Measurements from ENCODE around the gene PLEKHD1. TPM values are rescaled to one million over a fixed set of nuclear protein-coding genes. Genes with fewer than 3 reads are reported as not detected.

The PLEKHD1 gene
- total and polyA plus RNA-seq, 9 of the 15 experiments (the other 6 are each of a cell fraction or from before 2014, with no cell fraction given), result not detected

DNA sequence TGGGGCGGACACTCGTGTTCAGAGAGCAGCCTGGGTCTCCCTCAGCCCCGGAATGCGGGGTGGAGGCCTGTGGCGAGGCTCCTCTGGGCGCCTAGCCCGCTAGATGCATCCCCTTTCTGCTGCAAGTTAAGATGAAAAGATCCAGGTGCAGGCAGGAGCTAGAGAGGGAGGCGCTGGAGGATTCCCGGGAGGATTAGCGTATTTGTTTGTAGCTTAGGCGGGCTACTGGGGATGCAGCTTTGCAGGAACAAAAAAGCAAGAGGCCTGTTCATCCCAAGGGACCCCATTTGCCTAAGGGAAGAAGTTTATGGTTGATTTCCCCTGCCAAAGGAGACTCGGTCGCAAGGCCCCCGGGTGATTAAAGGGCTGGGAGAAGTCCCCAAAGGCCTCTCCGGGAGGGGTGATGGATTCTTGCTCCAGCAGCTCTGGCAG is 89.3 kb downstream of the PLEKHD1 start:
- Histone ChIP-seq H2AFZ (ENCODE audit: low read depth, low read length) (no peak overlapping the region), H3K9ac (ENCODE audit: insufficient read depth in 1 of 2, low read depth in 2 of 2, low read length in 2 of 2) (no peak overlapping the region), H4K20me1 (replicated peaks; ENCODE audit: control insufficient read depth, insufficient read depth, low read length) (no peaks in the 10 kb centered on the region), H3K4me2 (ENCODE audit: insufficient read depth, low read length) (no peak overlapping the region), H3K4me3 (no peak overlapping the region), H3K36me3 (ENCODE audit: control insufficient read depth, insufficient read depth, low read length) (no peaks in the 10 kb centered on the region), H3K27me3 (ENCODE audit: control insufficient read depth in 2 of 2, insufficient read depth in 2 of 2, low read length in 2 of 2) (peaks cover 0 to 30% of the 10 kb centered on the region in 2 experiments; a peak in 3 of 5 replicates), H3K9me3 (replicated peaks; ENCODE audit: control insufficient read depth, insufficient read depth, low read depth, low read length) (no peaks in the 10 kb centered on the region), H3K9me1 (ENCODE audit: control insufficient read depth, insufficient read depth, low read length) (no peaks in the 10 kb centered on the region), H3K4me1 (replicated peaks in 1 of 2; ENCODE audit: control insufficient read depth in 2 of 2, insufficient read depth in 2 of 2, low read length in 2 of 2) (peaks cover 0 to 17% of the 10 kb centered on the region in 2 experiments; a peak in 2 of 5 replicates), H3K27ac (ENCODE audit: extremely low read depth, low read depth, low read length) (no peak overlapping the region), H3K79me2 (ENCODE audit: control insufficient read depth, insufficient read depth, low read length) (no peaks in the 10 kb centered on the region)
- WGBS (ENCODE audit: insufficient coverage, low coverage, missing lambda C conversion rate), result 21% methylated on average over 11 of the region's 15 CpGs
- ChIA-PET POLR2A (no interaction called here), CTCF (ENCODE audit: low intra/inter-chr PET ratio) (interaction anchor here (1.2 kb wide), 1 partner anchor 153 kb away, joined by 3 read pairs; no protein-coding TSS in a partner anchor)
- no peak for ATAC-seq
- no peak for DNase-seq (ENCODE audit: extremely low read depth in 1 of 4, low spot score in 3 of 4)
- no peak for TF ChIP-seq ZNF23 (CRISPR knock-in tag; IDR thresholded peaks at IDR 0.05)
- TF ChIP-seq IFI16 (CRISPR knock-in tag; IDR thresholded peaks at IDR 0.05), result no peak
- no peak for TF ChIP-seq STAT5B (CRISPR knock-in tag; IDR thresholded peaks at IDR 0.05)
- TF ChIP-seq, protein P1, sequence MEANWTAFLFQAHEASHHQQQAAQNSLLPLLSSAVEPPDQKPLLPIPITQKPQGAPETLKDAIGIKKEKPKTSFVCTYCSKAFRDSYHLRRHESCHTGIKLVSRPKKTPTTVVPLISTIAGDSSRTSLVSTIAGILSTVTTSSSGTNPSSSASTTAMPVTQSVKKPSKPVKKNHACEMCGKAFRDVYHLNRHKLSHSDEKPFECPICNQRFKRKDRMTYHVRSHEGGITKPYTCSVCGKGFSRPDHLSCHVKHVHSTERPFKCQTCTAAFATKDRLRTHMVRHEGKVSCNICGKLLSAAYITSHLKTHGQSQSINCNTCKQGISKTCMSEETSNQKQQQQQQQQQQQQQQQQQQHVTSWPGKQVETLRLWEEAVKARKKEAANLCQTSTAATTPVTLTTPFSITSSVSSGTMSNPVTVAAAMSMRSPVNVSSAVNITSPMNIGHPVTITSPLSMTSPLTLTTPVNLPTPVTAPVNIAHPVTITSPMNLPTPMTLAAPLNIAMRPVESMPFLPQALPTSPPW (CRISPR knock-in tag; IDR thresholded peaks at IDR 0.05), result no peak
- no peak for TF ChIP-seq ZNF324 (CRISPR knock-in tag; IDR thresholded peaks at IDR 0.05)
- TF ChIP-seq ZNF165 (CRISPR knock-in tag; IDR thresholded peaks at IDR 0.05; ENCODE audit: borderline replicate concordance), result no peak
- no peak for TF ChIP-seq OTX1 (CRISPR knock-in tag; IDR thresholded peaks at IDR 0.05)
- TF ChIP-seq FOXJ2 (tag; IDR thresholded peaks at IDR 0.05), result no peak
- no peak for TF ChIP-seq SLC30A9 (CRISPR knock-in tag; IDR thresholded peaks at IDR 0.05)
- no peak for TF ChIP-seq KAT7 (CRISPR knock-in tag; IDR thresholded peaks at IDR 0.05; ENCODE audit: borderline replicate concordance)
- BruUV-seq (replicated peaks), result no TSS peak
- in situ Hi-C loops (cut with MboI), result loop anchor here (25.0 kb wide), 1 partner anchor 463 kb away; no protein-coding TSS in a partner anchor
- intact Hi-C loops (cut with micrococcal nuclease), result loop anchor here (1.0 to 10.0 kb wide), 2 partner anchors 26 to 329 kb away; no protein-coding TSS in a partner anchor
- FAIRE-seq, result no peak

Data from K562 (cell line).